PC-3 (cell line): ENCODE data around the gene ZDHHC12.

Source experiments
- CTCF ChIP-seq: fragments of 300-600 bp; sonication (generic); conservative IDR thresholded peaks from 2 replicates; pipeline ENCODE4 v1.5.1; 2017; ENCODE audit warnings: antibody characterized with exemption, low read depth, mild to moderate bottlenecking, low read length
- EZH2 ChIP-seq: fragments of 300-600 bp; sonication (generic); IDR thresholded peaks from one replicate; pipeline ENCODE4 v1.6.1; 2017; ENCODE audit warnings: antibody characterized with exemption, mild to moderate bottlenecking, low read length; ENCODE audit not compliant: unreplicated experiment

GRCh38 chr9:128675382-128675781 is 48.5 kb downstream of the ZDHHC12 start:
- TF ChIP-seq CTCF (no peak), EZH2 (no peak)
